ENCODE results near the gene MMEL1.

GRCh38 chr1:2596530-2597333, 36.1 kb downstream of the MMEL1 start:
- TF ChIP-seq CTCF (IDR thresholded peaks at IDR 0.05) (no peak), TCF7L2 (IDR thresholded peaks at IDR 0.05; ENCODE audit: low read depth, low read length) (no peak), POLR2AphosphoS5 (IDR thresholded peaks at IDR 0.05; ENCODE audit: low read depth, low read length) (no peak), REST (IDR thresholded peaks at IDR 0.05; ENCODE audit: insufficient read depth in 1 of 2, low read depth in 2 of 2, low read length in 1 of 2) (no peak)

All from Panc1 (cell line).